Measurements from ENCODE around the gene CACNA1E.

Gene CACNA1E

DNA sequence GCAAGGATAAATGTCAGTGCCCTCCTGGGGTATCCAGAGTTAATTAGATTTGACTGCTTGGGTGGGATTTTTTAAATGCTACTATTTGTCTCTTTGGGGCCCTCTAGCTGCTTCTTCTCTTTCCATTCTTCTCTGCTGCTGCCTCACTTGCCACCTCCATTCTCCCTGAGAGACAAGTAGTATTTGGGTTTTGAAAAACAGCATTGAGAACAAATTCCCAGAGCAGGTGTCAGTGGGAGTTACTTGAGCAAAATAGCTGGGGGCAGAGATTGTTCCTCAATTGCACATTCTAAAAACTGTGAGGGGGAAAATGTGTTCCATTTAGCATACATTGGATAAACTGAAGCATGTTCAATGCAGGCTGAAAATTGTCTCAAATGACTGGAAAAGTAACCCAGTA lies 286.5 kb downstream of the CACNA1E start:
- no peak for DNase-seq (ENCODE audit: low read depth)

DNA sequence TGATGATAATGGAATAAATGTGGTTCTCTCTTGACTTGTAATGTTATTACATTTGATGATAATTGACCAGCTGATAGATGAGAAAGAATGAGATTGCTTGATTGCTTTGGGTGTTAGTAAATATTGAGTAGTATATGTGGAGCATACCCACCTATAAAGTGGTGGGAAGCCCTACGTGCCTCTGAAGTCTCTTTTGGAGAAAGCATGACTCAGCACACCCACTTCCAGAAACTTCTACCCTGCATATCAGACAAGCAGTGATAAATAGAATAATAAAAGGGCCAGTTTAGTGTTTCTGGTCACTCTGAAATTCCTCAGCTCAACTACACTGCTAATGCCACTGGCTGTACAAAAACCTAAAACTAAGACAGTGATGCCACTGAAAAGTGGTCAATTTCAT lies 289.4 kb downstream of the CACNA1E start:
- no peak for DNase-seq (ENCODE audit: low read depth)

DNA sequence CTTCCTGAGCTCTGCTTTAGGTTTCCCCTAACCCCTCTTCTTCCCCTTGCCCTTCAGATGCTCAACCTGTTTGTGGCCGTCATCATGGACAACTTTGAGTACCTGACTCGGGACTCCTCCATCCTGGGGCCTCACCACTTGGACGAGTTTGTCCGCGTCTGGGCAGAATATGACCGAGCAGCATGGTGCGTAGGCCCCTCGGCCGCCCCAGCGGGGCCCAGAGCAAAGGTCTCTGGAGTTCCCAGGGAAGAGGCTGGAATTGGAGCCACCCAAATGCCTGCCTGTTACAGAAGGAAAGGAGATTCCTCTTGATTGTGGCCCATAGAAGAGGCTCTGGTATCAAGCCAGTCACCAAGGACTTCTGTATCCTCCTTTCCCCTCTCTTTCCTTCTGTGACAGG lies 292.7 kb downstream of the CACNA1E start:
- DNase-seq (ENCODE audit: low read depth), result no peak

DNA sequence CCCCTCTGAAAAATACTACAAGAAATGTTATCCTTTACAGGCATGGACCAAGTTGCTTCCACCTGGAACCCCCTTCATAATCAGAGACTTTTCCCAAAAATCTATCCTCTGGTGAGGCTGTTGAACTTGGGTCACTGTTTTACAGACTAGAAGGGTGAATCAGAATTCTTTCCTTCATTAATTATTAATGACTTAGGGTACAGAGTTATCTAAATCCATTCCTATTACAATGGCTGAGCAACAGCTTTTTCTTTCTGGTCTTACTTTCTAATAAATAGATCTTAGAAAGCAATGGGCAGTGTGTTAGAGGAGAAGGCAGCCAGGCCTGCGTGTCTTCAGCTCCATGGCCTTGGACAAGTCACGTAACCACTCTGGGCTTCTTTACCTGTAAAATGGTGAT lies 294.0 kb downstream of the CACNA1E start:
- no peak for DNase-seq (ENCODE audit: low read depth)

DNA sequence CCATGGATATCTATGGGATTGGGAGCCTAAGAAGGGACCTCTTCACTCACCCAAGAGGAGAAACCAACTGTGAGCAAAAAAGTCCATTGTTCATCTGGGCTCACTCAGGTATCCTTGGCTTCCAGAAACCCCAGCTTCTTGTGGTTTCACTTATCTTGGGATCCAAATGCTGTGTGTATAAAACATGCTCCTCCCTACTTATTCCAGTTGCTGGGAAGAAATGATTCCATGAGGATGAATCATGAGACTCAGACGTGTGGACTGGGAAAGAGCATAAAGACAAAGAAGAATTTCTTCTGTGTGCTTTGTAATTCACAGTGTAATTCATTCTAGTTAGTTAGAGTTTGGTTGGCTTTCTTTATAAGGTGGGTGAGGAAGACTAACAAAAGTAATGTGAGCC lies 294.5 kb downstream of the CACNA1E start:
- DNase-seq (ENCODE audit: low read depth), result no peak

DNA sequence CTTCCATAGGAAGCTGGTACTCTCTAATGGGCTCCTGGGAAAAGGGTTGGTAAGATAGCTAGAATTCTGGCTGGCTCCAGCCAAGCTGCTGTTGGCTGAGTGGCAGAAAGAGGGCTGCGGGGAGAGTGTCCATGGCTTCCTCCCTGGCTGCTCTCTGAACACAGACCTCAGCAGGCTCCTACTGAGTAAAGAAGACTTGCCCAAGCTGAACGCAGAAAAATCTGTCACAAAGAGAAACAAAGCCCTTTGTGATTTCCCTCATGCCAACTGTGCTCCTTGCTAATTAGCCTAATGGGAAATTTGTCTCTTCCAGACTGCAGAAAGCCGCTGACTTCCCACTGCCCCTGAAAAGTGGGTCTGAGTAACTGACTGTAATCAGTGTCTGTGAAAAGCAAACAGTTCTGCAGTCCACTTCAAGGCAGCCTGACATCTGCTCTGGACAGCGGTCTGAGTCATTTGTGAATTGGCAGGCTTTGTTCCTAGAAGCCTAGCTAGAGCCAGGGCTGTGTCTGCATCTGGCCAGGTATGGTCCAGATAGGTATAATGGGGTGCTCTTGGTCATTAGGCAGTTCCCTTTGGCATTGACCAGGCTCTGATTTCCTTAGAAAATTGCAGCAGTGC lies 295.4 kb downstream of the CACNA1E start:
- DNase-seq (ENCODE audit: low read depth), result no peak

DNA sequence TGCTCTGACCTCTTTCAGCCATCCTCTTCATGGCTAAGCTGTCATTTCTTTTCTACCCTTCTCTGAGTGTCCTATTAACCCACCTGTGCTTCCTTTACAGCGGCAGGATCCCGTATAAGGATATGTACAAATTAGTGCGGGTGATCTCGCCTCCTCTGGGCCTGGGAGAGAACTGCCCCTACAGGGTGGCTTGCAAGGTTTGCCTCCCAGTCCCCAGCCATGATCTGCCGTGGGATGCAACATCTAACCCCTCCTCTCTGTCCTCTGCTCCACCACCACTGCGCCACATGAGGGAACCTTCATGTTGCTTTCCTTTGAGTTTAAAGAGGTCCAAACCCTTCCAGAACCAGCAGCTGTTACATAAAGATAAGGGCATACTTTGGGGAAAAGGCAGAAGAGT lies 296.0 kb downstream of the CACNA1E start:
- no peak for DNase-seq (ENCODE audit: low read depth)

DNA sequence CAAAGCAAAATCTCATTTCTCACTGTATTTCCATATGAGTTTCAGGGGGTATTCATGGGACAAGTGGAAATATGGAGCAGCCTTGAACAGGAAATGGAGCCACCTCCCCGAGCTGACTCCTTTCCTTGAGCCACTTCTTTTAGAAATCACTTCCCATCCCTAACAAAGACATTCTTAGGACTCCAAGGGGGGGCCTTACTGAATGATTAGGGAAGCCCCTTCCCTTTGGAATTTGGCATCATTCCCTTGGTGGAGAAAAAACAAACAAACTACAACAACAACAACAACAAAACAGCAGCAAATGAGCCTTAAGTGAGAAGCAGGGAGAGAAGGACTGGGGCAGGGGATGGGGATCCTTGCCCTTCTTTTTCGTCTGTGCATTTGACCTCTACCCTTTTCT lies 299.9 kb downstream of the CACNA1E start:
- DNase-seq (ENCODE audit: low read depth), result no peak

DNA sequence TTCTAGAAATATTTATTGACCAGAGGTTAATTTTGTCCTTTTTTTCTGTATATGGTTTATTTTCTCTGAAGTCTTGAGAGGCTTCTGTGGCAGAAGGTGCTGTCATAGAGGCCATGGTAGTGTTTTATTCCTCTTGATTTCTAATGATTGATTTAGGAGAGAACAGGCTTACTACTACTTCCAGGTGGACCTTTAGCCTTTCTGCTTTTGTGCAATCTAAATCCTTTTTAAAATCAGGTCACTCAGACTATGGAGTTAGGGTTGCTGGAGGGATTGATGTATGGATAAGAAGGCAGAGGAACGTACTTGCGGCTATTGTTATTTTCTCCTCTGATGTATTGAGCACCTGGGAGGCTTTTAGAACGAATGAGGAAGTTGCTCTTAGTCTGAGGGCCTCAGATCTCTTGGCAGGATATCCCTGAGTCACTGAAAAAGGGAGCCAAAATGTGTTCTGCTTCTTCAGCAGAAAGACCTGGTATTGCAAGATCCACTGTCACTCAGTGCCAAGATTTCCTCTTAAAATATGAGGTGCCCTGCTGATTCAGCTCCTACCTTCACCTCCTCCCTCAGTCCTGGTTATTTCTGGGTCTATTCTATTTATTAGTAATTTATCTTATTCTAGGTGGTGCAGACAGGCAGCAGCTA lies 300.8 kb downstream of the CACNA1E start:
- DNase-seq (ENCODE audit: low read depth), result no peak

DNA sequence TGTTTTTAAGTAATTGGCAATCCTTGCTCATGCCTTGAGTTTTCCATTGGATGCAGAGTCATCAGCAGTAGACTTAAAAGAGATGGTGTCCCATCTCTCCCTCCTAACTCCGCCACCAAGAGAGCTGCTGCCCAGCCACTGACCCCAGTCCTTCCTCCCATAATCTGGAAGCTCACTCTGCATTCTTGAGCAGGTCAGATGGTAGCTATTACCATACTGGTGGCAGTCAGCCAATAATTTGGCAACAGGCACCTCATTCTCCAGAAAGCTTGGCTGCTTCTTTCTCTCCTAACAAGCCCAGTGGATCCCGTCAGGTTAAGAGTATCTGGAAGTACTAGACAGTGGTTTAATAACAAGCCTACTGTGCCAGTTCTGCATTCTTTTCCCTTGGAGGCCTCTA lies 306.1 kb downstream of the CACNA1E start:
- DNase-seq (ENCODE audit: low read depth), result no peak

DNA sequence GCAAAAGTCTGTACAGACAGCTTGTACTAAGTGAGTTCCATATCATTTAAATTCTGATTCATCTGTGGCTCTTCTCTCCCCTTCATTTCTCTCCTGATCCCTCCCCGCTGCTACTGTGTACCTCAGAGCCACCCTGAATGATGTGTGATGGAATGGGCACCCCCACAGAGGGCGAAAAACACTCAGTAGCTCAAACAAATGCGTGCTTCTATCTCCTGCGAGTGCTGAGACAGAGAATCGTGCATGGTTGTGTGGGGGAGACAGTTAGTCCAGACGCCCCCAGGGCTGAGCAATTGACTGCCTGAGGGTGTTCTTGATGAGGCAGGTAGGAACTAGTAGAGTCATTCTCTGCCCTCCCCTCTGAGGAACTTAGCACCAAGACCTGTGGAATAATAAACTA lies 308.4 kb downstream of the CACNA1E start:
- no peak for DNase-seq (ENCODE audit: low read depth)

DNA sequence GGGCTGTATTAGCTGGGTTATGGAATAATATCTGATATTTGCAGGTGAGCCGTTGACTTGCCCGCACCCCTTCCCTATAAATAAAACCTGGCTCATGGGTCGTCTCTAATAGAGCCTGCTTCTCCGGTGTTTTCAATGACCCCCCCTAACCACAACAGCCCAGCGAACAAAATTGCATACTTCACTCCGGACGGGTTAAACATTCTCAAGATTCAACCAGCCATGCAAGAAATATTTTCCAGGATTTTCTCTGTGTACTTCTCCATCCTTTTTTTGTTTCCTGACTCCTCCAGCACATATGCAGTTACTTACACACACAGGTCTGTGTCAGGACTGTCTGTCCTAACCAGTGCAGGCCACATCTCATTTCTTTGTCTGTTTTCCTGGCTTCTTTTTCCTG lies 310.5 kb downstream of the CACNA1E start:
- no peak for DNase-seq (ENCODE audit: low read depth)

DNA sequence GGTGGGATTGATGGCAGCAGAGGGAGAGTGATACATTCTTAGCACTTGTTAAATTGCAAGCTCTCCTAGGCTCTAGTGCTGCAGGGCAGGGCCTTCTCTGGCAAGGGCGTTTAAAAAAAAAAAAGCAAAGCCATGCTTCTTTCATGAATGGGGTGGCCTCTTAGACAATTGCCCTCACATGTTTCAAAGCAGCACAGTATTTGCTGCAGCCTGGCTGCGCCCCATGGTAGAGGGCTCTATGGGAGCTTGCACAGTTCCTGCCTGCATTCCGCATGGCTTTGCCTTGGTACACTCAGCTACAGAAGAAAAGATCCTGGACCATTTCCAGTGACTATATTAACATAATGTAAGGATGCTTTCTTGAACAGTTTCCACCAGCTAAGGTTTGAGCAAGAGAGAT lies 311.0 kb downstream of the CACNA1E start:
- no peak for DNase-seq (ENCODE audit: low read depth)

DNA sequence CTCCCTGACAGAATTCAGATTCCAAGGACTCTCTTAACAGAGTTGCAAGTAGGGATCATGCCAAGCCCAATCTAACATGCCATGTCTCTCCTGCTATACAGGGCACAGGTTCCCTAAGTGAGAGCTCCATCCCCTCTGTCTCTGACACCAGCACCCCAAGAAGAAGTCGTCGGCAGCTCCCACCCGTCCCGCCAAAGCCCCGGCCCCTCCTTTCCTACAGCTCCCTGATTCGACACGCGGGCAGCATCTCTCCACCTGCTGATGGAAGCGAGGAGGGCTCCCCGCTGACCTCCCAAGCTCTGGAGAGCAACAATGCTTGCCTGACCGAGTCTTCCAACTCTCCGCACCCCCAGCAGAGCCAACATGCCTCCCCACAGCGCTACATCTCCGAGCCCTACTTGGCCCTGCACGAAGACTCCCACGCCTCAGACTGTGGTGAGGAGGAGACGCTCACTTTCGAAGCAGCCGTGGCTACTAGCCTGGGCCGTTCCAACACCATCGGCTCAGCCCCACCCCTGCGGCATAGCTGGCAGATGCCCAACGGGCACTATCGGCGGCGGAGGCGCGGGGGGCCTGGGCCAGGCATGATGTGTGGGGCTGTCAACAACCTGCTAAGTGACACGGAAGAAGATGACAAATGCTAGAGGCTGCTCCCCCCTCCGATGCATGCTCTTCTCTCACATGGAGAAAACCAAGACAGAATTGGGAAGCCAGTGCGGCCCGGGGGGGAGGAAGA lies 315.0 kb downstream of the CACNA1E start:
- no peak for DNase-seq (ENCODE audit: low read depth)

DNA sequence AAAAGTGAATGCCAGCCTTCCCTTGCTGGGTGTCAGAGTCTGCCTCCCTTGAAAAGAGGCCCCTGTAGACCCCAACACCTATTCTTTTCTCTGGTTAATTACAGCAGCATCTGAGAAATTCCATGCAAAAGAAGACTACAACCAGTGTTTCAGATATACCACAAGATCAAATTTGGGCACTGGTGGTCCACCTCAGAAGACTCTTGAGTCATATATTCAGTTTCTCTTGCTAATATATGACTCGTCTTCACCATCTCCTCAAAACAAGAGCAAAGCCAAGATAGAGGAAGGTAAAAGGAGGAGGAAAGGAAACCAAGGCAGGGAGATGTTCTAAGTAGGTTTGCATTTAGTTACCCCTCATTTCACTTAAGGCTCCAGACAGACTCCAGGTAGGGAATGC lies 318.3 kb downstream of the CACNA1E start:
- no peak for DNase-seq (ENCODE audit: low read depth)

DNA sequence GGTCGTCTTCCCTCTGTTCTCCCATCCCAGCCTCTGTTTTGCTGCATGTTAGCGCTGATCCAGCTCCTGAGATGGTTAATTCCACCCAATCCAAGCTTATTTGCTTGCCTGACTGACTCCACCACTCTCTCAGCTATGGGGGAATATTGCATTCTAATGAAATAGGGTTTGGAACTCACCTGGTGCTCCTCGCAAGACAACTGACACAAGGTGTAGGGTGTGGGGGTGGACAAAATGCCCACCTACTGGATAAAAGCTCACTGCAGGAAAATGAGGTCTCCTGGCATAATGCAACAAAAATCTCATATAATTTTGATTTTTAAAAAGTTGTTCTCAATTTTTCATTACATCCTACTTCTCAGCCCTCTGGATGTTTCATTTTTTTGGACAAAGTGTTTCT lies 319.1 kb downstream of the CACNA1E start:
- no peak for DNase-seq (ENCODE audit: low read depth)

DNA sequence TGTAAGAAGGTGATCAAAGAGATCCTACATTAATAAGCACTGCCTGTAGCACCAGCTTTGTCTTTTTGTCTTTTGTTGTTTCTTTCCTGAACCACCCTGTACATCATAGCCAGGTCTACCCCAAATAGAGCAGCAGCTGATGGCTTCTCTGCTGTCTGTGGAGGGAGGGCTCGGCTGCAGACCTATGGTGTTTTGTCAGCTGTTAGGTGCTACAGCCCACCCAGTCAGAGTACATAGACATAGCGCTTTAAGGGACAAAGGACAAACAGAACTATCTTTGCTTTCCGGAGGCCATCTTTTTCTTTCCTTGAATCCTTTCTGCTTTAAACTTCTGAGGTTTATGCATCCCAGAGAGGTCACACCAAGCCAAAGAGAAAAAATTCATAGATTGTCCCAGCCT lies 320.1 kb downstream of the CACNA1E start:
- no peak for DNase-seq (ENCODE audit: low read depth)

DNA sequence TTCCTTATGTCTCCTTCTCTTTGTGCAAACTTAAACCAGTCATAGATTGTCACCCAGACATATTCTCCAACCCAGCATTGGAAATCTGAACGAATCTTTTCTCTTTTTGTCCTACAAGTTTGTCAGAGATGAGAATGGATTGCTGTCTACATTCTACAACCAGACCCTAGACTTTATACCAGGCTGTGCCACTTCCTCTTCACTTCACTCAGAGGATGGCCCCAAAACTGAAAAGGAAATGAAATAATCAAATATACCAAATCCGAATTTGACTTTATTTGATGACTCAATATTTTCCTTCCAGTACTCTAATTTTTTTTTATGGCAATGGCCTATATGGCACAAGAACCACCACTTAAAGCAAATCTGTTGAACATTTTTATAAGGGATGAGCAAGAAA lies 321.7 kb downstream of the CACNA1E start:
- DNase-seq (ENCODE audit: low read depth), result no peak

DNA sequence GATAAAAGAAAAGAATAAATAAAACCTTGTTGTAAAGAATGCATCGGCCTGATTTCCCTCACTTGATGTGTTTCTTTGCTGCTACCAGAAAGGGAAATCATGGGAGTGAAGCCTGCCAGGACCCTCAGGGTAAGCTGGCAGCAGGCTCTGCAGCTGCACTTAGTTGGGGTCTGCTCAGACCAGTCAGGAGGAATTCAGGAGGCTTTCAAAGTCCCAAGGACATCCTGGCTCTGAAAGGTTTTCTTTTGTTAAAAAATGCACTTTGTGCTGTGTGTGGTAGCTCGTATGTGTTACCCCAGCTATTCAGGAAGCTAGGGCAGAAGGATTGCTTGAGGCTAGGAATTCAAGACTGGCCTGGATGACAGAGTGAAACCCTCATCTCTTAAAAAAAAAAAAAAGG lies 323.4 kb downstream of the CACNA1E start:
- no peak for DNase-seq (ENCODE audit: low read depth)

DNA sequence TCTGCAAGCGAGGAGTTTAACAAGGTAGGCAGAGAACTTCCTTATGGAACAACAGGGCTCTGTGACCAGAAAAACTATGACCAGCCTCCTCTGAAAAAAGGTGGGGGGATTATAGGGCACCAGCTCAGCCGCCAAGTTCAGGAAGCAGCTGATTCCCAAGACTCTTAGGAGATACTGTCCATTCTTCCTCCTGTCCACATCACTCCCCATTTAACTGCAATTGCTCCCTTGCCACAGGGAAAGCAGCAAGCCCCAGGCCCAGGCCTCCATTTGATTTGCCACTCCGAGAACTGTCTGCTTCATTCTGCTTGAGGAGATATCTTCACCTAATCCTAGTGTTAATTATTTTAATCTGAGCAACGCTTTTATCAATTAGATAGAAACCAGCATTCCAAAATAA lies 323.9 kb downstream of the CACNA1E start:
- DNase-seq (ENCODE audit: low read depth), result no peak

DNA sequence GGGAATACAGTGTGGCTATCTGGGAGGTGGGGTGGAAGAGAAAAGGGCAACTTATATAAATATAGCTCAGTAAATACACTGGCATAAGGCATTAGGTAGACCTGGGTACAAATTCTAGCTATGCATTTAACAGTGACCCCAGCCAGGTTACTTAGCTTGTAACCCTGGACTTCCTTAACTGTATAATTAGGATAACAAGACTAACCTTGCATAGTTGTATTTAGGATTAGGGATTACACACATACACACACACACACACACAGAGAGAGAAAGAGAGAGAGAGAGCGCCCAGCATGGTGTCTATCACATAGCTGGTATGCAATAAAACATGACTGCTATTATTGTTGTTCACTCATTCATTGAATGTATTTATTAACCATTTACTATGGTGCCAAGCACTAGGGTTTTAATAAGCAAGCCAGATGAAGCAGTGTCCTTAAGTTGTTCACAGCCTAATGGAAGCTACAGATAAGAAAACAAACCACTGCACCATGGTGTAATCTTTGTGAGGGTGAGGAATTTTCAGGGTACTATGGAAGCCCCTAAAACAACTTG lies 326.8 kb downstream of the CACNA1E start:
- DNase-seq (ENCODE audit: low read depth), result no peak

DNA sequence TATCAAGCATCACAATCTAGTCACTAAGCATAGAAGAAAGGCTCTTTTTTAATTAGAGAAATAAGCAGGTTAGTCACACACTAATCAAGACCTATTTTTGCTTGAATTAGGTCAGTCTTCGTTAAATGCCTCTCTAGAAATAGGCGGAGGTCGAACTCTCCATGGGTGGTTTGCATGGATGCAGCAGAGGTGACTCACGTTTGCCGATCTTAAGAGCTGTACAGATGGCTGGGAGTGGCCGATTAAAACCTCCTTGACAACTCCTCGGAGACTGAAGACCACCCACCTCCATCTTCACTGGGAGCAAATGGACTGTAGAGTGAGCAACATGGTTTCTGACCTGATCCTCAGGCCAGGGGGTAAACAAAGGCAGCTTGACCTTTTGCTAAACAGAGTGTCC lies 328.9 kb downstream of the CACNA1E start:
- no peak for DNase-seq (ENCODE audit: low read depth)

DNA sequence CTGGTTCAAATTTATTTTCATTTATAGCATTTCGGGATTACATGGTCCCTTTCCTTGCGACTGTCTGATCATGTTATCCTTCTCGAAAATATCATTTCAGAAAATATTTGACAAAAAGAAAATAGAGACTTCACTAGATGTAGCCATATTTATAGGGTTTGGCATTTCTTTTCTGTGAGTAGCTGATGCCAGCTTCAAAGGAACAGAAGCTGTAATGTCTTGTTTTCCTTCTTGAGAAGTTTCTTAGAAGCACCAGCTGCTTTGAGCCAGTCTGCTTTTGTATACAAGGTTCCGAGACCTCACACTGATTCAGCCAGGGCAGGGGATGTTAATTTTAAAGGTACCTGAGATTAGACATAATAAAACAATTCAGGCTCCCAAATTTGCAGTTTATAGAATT lies 329.9 kb downstream of the CACNA1E start:
- no peak for DNase-seq (ENCODE audit: low read depth)
